ENCODE measurements around the gene AJM1. TPM values are rescaled to one million over a fixed set of nuclear protein-coding genes. Genes with fewer than 3 reads are reported as not detected.

Gene AJM1
- total RNA-seq, 2 experiments from 2014 or later, result 6.6 to 6.7 TPM

DNA sequence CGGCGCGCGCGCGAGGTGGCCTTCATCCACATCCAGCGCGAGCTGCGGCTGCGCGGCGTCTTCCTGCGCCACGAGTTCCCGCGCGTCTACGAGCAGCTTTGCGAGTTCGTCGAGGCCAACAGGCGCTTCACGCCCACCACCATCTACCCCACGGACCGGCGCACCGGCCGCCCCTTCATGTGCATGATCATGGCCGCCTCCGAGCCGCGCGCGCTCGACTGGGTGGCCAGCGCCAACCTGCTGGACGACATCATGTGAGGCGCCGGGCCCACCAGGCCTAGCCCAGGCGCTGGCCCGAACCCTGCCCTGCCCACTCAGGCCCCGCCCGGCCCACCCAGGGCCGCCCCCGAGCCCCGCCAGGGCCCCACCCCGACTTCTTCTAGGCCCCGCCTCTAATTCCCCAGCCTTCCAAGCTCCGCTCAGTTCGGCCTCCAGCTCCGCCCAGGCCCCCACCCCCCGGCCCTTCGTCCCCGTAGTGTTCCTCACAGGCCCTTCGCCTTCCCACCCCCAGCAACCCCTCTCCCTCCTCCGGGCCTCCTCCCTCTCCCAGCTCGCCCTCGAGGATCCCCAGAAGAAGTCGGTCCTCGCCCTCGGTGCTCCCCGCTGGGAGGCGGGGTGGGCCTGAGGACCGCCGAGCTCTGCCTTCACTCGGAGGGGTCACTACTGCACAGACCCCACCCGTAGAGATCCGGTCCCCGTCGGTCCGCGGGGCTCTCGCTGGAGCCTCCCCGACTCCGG is 5.0 kb downstream of the AJM1 start:
- DNase-seq, result peak; percentile 55
- Mint-ChIP-seq H3K4me3 (peak overlapping the region; percentile 96), H3K4me1 (peaks cover 7% of the 10 kb centered on the region), H3K27me3 (peaks cover 10% of the 10 kb centered on the region), H3K9me3 (no peaks in the 10 kb centered on the region), H3K36me3 (peaks cover 1% of the 10 kb centered on the region), H3K27ac (peak overlapping the region; percentile 85)
- POLR2A ChIA-PET, result interaction anchor here (0.6 to 3.0 kb wide), 8 partner anchors 35 to 410 kb away, joined by 3 to 29 read pairs (median 8); partner anchors contain the start of genes FBXW5, RABL6 and TRAF2
- no peak for ATAC-seq (ENCODE audit: low read depth)

- peaks cover 10% of the 10 kb centered on the region for H3K27me3 Mint-ChIP-seq
- H3K27ac Mint-ChIP-seq, result peak overlapping the region; percentile 85
- peak; percentile 86 for DNase-seq
- H3K36me3 Mint-ChIP-seq, result peaks cover 1% of the 10 kb centered on the region
- POLR2A ChIA-PET, result interaction anchor here (0.6 to 3.0 kb wide), 11 partner anchors 17 to 409 kb away, joined by 3 to 29 read pairs (median 6); partner anchors contain the start of genes FBXW5, RABL6, SAPCD2 and TRAF2
- H3K4me1 Mint-ChIP-seq, result peaks cover 5% of the 10 kb centered on the region
- peak overlapping the region; percentile 96 for H3K4me3 Mint-ChIP-seq
- H3K9me3 Mint-ChIP-seq, result no peaks in the 10 kb centered on the region
- ATAC-seq (ENCODE audit: low read depth), result peak; percentile 22
These were observed 5.6 kb downstream of the AJM1 start for GRCh38 chr9:136847826-136848392.

- peak overlapping the region; percentile 89 for H3K27ac Mint-ChIP-seq
- ATAC-seq (ENCODE audit: low read depth), result peak; percentile 4
- H3K9me3 Mint-ChIP-seq, result no peaks in the 10 kb centered on the region
- peaks cover 10% of the 10 kb centered on the region for H3K27me3 Mint-ChIP-seq
- peaks cover 1% of the 10 kb centered on the region for H3K36me3 Mint-ChIP-seq
- H3K4me1 Mint-ChIP-seq, result peaks cover 5% of the 10 kb centered on the region
- DNase-seq, result peak; percentile 67
- POLR2A ChIA-PET, result interaction anchor here (0.5 to 3.0 kb wide), 10 partner anchors 16 to 222 kb away, joined by 3 to 29 read pairs (median 6); partner anchors contain the start of genes FBXW5, RABL6, SAPCD2 and TRAF2
- H3K4me3 Mint-ChIP-seq, result peak overlapping the region; percentile 96
These were observed 6.2 kb downstream of the AJM1 start for GRCh38 chr9:136848393-136849037.

DNA sequence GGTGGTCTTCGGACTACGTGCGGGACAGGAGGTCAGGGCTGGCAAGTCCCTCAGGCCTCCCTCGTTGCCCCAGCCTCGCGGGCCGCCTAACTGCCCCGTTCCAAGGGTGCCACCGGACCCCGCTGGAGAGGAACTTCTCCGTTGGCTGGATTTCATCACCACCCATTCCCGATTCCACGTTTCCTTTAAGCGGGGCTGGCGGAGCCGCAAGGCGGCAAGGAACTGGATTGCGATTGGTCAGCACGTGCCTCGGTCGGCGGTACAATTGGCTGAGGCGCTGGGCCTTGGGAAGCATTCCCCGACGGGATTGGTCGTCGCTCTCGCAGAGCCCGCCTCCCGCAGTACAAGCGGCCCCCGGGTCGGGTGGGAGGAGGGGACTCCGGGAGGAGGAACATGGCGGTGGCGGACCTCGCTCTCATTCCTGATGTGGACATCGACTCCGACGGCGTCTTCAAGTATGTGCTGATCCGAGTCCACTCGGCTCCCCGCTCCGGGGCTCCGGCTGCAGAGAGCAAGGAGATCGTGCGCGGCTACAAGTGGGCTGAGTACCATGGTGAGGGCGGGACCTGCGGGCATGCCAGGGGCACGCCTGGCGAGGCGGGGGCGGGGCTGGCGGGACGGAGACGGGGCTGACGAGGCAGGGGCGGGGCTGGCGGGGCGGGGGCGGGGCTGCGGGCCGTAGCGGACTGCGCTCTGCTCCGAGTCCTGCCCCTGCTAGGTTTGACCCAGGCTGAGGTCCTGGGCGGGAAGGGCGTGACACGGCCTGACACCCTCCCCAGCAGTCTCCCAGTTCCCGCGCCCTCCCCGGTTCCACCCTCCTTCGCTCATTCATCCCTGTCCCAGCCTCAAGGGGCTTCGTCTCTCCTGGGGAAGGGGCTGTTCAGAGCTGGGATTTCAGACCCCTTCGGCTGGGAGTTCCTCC is 7.0 kb downstream of the AJM1 start, which contains the start of gene PHPT1:
TSS of gene PHPT1 (plus strand) at position 372 of the 922 bp plus-strand sequence. CDS start at position 394, 22 bp downstream.
- Mint-ChIP-seq H3K4me3 (peak within 1 kb of the TSS; percentile 96), H3K9me3 (no peaks in the 10 kb centered on the region), H3K27ac (peak within 1 kb of the TSS; percentile 92), H3K27me3 (peaks cover 10% of the 10 kb centered on the region), H3K36me3 (peaks cover 1% of the 10 kb centered on the region), H3K4me1 (peaks cover 5% of the 10 kb centered on the region)
- POLR2A ChIA-PET, result interaction anchor here (0.5 to 3.0 kb wide), 7 partner anchors 15 to 43 kb away, joined by 3 to 29 read pairs (median 6); partner anchors contain the start of genes RABL6 and TRAF2
- DNase-seq, result peak; percentile 97
- ATAC-seq (ENCODE audit: low read depth), result peak; percentile 89

DNA sequence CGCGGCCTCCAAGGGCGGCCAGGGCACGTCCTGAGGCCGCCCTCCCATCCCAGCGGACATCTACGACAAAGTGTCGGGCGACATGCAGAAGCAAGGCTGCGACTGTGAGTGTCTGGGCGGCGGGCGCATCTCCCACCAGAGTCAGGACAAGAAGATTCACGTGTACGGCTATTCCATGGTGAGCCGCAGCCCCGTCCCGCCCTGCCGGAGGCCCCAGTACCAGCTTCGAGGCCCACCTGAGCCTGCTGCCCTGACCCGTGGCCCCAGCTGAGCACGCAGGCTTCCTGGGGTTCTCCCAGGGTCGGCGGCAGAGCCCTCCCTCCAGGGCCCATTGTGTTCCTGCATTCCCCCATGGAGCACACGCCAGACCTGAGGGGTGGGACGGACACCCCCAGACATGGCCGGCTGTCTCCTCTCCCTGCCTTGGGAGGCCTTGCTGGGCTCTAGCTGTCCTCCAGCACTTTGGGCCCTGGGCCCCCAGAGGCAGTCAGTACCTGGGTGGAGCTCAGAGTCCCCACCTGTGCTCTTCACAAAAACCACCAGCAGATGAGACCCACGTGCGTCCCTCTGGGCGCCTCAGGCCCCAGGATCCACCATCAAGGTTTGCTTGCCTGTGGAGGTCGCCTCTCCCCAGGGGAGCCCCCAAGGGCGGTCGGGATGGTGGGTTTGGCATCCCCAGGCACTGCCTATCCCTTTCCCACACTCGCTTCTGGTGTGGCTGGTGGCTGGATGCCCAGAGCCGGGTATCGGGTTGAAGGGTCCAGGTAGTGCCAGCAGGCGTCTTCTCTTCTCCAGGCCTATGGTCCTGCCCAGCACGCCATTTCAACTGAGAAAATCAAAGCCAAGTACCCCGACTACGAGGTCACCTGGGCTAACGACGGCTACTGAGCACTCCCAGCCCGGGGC is 7.9 kb downstream of the AJM1 start:
- Mint-ChIP-seq H3K4me1 (peaks cover 5% of the 10 kb centered on the region), H3K27ac (peak overlapping the region; percentile 73), H3K36me3 (peaks cover 1% of the 10 kb centered on the region), H3K9me3 (no peaks in the 10 kb centered on the region), H3K4me3 (peak overlapping the region; percentile 96), H3K27me3 (peaks cover 8% of the 10 kb centered on the region)
- POLR2A ChIA-PET, result interaction anchor here (1.2 kb wide), 1 partner anchor 36 kb away, joined by 5 read pairs; the partner anchor contains the start of gene TRAF2
- DNase-seq (no peak), ATAC-seq (ENCODE audit: low read depth) (no peak)

- POLR2A ChIA-PET, result interaction anchor here (1.2 kb wide), 1 partner anchor 35 kb away, joined by 5 read pairs; the partner anchor contains the start of gene TRAF2
- no peak overlapping the region for H3K27ac Mint-ChIP-seq
These were observed 8.8 kb downstream of the AJM1 start for GRCh38 chr9:136850866-136851775.

GRCh38 chr9:136851941-136852663 is 9.8 kb downstream of the AJM1 start, which contains the start of gene MAMDC4:
Gene MAMDC4, plus strand, starts transcription at chr9:136852346. Its CDS starts 71 bp downstream, at chr9:136852417.
- Mint-ChIP-seq H3K27me3 (peaks cover 2% of the 10 kb centered on the region), H3K9me3 (no peaks in the 10 kb centered on the region), H3K36me3 (peaks cover 1% of the 10 kb centered on the region), H3K27ac (no peak within 1 kb of the TSS), H3K4me3 (no peak within 1 kb of the TSS), H3K4me1 (peaks cover 5% of the 10 kb centered on the region)
- POLR2A ChIA-PET, result interaction anchor here (1.3 kb wide), 1 partner anchor 10 kb away, joined by 3 read pairs; no protein-coding TSS in a partner anchor
- DNase-seq, result no peak
- ATAC-seq (ENCODE audit: low read depth), result no peak

More at GRCh38 chr9:136850866-136851775, 8.8 kb downstream of the AJM1 start:
- no peak overlapping the region for H3K4me3 Mint-ChIP-seq
- DNase-seq, result no peak
- H3K9me3 Mint-ChIP-seq, result no peaks in the 10 kb centered on the region
- peaks cover 5% of the 10 kb centered on the region for H3K4me1 Mint-ChIP-seq
- no peak for ATAC-seq (ENCODE audit: low read depth)
- peaks cover 7% of the 10 kb centered on the region for H3K27me3 Mint-ChIP-seq
- H3K36me3 Mint-ChIP-seq, result peaks cover 1% of the 10 kb centered on the region

DNA sequence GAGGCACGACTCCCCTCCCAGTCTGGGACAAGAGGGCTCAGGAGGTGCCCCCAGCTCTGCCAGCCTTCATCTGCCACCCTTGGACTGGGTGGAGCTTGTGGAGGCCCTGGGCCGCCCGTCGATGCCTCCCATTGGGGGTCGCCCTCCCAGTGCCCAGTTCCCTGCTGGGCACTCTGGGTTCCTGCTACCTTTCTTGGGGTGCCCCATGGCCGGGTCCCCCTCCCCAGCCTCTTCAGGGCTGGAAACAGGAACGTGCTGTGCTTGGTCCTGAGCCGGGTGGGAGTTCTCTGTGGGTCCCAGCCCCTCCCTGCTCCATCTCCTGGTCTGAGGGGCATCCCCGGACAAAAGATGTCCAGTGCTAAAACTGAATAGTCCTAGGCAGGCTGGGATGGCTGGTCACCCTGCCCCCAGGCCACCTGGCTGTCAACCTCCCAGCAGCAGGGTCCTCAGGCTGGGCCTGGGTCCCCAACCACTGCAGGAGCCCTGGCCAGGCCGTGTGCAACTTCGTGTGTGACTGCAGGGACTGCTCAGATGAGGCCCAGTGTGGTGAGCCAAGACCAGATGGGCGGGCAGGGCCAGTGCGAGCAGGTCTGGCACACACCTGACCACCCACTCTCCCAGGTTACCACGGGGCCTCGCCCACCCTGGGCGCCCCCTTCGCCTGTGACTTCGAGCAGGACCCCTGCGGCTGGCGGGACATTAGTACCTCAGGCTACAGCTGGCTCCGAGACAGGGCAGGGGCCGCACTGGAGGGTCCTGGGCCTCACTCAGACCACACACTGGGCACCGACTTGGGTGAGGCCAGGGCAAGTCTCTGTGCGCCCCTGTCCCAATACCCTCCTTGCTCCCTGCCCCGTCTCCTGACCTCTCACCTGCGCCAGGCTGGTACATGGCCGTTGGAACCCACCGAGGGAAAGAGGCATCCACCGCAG is 10.7 kb downstream of the AJM1 start:
- Mint-ChIP-seq H3K9me3 (no peaks in the 10 kb centered on the region), H3K36me3 (peaks cover 1% of the 10 kb centered on the region), H3K27me3 (no peaks in the 10 kb centered on the region), H3K4me3 (no peak overlapping the region), H3K4me1 (peaks cover 1% of the 10 kb centered on the region), H3K27ac (no peak overlapping the region)
- ATAC-seq (ENCODE audit: low read depth), result no peak
- POLR2A ChIA-PET, result interaction anchor here (1.1 to 1.3 kb wide), 2 partner anchors 9 to 29 kb away, joined by 3 read pairs; no protein-coding TSS in a partner anchor
- DNase-seq, result no peak

- H3K4me1 Mint-ChIP-seq, result peaks cover 1% of the 10 kb centered on the region
- H3K27me3 Mint-ChIP-seq, result no peaks in the 10 kb centered on the region
- POLR2A ChIA-PET, result interaction anchor here (1.1 kb wide), 1 partner anchor 28 kb away, joined by 3 read pairs; no protein-coding TSS in a partner anchor
- H3K27ac Mint-ChIP-seq, result no peak overlapping the region
- DNase-seq, result no peak
- ATAC-seq (ENCODE audit: low read depth), result no peak
- H3K4me3 Mint-ChIP-seq, result no peak overlapping the region
- H3K9me3 Mint-ChIP-seq, result no peaks in the 10 kb centered on the region
- H3K36me3 Mint-ChIP-seq, result no peaks in the 10 kb centered on the region
These were observed 11.4 kb downstream of the AJM1 start for GRCh38 chr9:136853596-136854112.

Data from activated naive CD8-positive, alpha-beta T cell treated with anti-CD3 and anti-CD28 coated beads, Interleukin-2, amount 10 ng/mL, durations not matched to agents 7 days and 5 days (primary cell).